Ureter (tissue), 1 donor: ENCODE results near the gene PLAAT1. TPM values are rescaled to one million over a fixed set of nuclear protein-coding genes. Genes with fewer than 3 reads are reported as not detected.

Experiments used
- DNase-seq: peaks from one replicate; pipeline ENCODE4 v3.0.0-alpha.2; 2020; ENCODE audit warnings: low spot score
- total RNA-seq: library from RNA; stranded (reverse); gene quantifications from one replicate; pipeline ENCODE4 v1.2.4, GENCODE V29; 2023
- donor health status: DM: yes; HTN: yes; CAD: no.

The PLAAT1 gene
- total RNA-seq, 1 donor from 2014 or later = 0.96 TPM

- no peak for DNase-seq
Measured at GRCh38 chr3:193253986-193254660, 13.1 kb downstream of the PLAAT1 start.

- DNase-seq = no peak
Measured at GRCh38 chr3:193261970-193262369, 20.9 kb downstream of the PLAAT1 start.

- DNase-seq = no peak
Measured at GRCh38 chr3:193262707-193263106, 21.7 kb downstream of the PLAAT1 start.

- DNase-seq = no peak
Measured at GRCh38 chr3:193269343-193270028, 28.5 kb downstream of the PLAAT1 start.

GRCh38 chr3:193270451-193270850, 29.4 kb downstream of the PLAAT1 start:
- DNase-seq = no peak

GRCh38 chr3:193271101-193271840, 30.2 kb downstream of the PLAAT1 start:
- DNase-seq = no peak

GRCh38 chr3:193292386-193292785, 51.4 kb downstream of the PLAAT1 start:
- no peak for DNase-seq

GRCh38 chr3:193295985-193296384, 55.0 kb downstream of the PLAAT1 start:
- no peak for DNase-seq

GRCh38 chr3:193297421-193297820, 56.4 kb downstream of the PLAAT1 start:
- DNase-seq = no peak

- DNase-seq = no peak
Measured at GRCh38 chr3:193301433-193301832, 60.4 kb downstream of the PLAAT1 start.

- no peak for DNase-seq
Measured at GRCh38 chr3:193305356-193305755, 64.3 kb downstream of the PLAAT1 start.

- no peak for DNase-seq
Measured at GRCh38 chr3:193310914-193311723, 70.1 kb downstream of the PLAAT1 start.

GRCh38 chr3:193313061-193313958, 72.3 kb downstream of the PLAAT1 start:
- no peak for DNase-seq

GRCh38 chr3:193314161-193314560, 73.1 kb downstream of the PLAAT1 start:
- DNase-seq = no peak

- DNase-seq = no peak
Measured at GRCh38 chr3:193317682-193318300, 76.8 kb downstream of the PLAAT1 start.

Other genes with a start within 250 kb of the PLAAT1 start
- gene ATP13A5, start 137.5 kb downstream of the PLAAT1 start, total RNA-seq = not detected